Thymus (tissue), 11 donors: ENCODE measurements around the gene KRT16. TPM values are rescaled to one million over a fixed set of nuclear protein-coding genes. Genes with fewer than 3 reads are reported as not detected.
"Not testable (repeated sequence)": the region's sequence is repeated elsewhere in the genome, so short reads cannot be mapped to it uniquely, and the experiment has no call there.

Experiments used
- DNase-seq, 9 donors: peaks; one replicate each; pipeline ENCODE4 v3.0.0-alpha.2; 2013; ENCODE audit warnings: low spot score in 9 of 9, low read depth in 6 of 9, missing footprints in 1 of 9
- H3K27ac ChIP-seq, 2 donors: one replicate each; pipeline ENCODE4 v1.5.1; 2013; ENCODE audit warnings: control low read depth in 1 of 2, low read depth in 1 of 2, low read length in 1 of 2, mild to moderate bottlenecking in 1 of 2, moderate library complexity in 1 of 2
- H3K27me3 ChIP-seq, 2 donors: one replicate each; pipeline ENCODE4 v1.5.1; 2013; ENCODE audit warnings: low read length in 1 of 2; ENCODE audit not compliant: control insufficient read depth in 2 of 2, insufficient read depth in 1 of 2
- H3K36me3 ChIP-seq, 2 donors: one replicate each; pipeline ENCODE4 v1.5.1; 2013; ENCODE audit warnings: low read length in 1 of 2, mild to moderate bottlenecking in 1 of 2, moderate library complexity in 1 of 2; ENCODE audit not compliant: control insufficient read depth in 2 of 2, insufficient read depth in 2 of 2
- H3K4me1 ChIP-seq, 2 donors: one replicate each; pipeline ENCODE4 v1.5.1; 2013; ENCODE audit warnings: low read length in 2 of 2; ENCODE audit not compliant: control insufficient read depth in 2 of 2, insufficient read depth in 2 of 2
- H3K4me3 ChIP-seq, 2 donors: one replicate each; pipeline ENCODE4 v1.5.1; 2013; ENCODE audit warnings: low read length in 2 of 2, control low read depth in 1 of 2, mild to moderate bottlenecking in 1 of 2
- H3K9me3 ChIP-seq, 2 donors: one replicate each; pipeline ENCODE4 v1.5.1; 2013; ENCODE audit warnings: low read length in 1 of 2, mild to moderate bottlenecking in 1 of 2; ENCODE audit not compliant: control insufficient read depth in 2 of 2, insufficient read depth in 1 of 2
- WGBS: extraction: QIAGEN DNeasy Blood & Tissue Kit; methylation state at CpG from one replicate; pipeline ENCODE4 v1.1.7; 2013; 5-methylcytosine and 5-hydroxymethylcytosine counted together
- polyA plus RNA-seq: library from polyadenylated mRNA; stranded (reverse); fragments of 200-250 nt; gene quantifications from one replicate; pipeline ENCODE4 v1.2.3, GENCODE V29; 2013
- total RNA-seq: library from RNA; stranded (reverse); fragments of 120-200 nt; gene quantifications from one replicate; pipeline ENCODE4 v1.2.4, GENCODE V29; 2013
- donor health status: healthy.

KRT16 gene
- total and polyA plus RNA-seq, 2 donors = 7.5 to 262 TPM

DNA sequence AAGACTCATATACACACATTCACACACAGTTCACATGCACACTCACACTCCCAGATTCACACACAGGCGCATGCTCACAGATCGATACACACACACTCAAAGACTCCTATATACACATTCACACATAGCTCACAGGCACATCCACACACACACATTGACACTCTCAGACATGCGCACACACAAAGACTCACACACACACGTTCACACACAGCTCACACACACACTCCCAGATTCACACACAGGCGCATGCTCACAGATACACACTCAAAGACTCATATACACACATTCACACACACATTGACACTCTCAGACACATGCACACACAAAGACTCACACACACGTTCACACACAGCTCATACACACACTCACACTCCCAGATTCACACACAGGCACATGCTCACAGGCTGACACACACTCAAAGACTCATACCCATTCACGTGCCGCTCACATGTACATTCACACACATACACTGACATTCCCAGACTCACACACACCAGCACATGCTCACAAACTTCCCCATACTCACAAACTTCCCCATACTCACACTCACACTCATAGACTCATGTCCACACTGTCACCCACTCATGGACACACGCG lies 37.5 kb upstream of the KRT16 start:
- WGBS = 96% methylated on average over 10 of the region's 10 CpGs
- DNase-seq = no peak
- Histone ChIP-seq H3K27ac (no peak overlapping the region), H3K9me3 (no peaks in the 10 kb centered on the region), H3K4me3 (no peak overlapping the region), H3K27me3 (peaks cover 0 to 12% of the 10 kb centered on the region in 2 donors), H3K36me3 (no peaks in the 10 kb centered on the region), H3K4me1 (peaks cover 9 to 34% of the 10 kb centered on the region in 2 donors)

DNA sequence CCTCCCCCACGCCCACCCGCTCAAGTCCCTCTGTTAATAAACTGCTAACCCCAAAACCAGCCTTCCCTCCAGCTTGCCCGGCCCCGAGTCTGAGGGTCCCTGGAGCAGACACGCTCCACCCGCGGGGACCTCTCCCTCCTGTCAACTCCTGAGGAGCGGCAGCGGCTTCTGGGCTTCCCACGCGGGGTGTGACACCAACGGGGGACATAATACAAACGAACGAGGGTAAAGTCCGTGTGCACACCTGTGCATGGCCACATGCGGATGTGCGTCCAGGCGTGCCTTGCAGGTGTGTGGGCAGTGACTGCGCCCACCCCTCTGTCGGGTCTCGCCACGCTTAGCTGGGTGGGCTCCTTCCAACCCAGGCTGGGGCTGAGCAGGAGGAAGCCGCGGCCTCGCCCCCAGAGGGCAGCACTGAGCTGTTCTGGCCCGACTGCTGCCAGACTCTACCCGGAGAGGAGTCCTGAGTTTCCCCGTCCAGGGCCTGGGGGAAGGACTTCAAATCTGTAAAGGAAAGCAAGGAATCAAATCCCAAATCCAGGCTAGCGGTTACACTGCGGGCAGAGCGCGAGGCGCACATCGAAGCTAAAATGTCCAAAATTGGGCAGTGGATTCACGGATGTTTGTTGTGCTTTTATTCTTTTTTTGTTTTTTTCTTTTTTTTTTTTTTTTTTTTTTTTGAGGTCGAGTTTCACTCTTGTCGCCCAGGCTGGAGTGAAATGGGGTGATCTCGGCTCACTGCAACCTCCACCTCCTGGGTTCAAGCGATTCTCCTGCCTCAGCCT lies 36.0 kb upstream of the KRT16 start:
- DNase-seq = peak; percentile 52 to 88 (median 65)
- peak overlapping the region; percentile 32 to 42 for H3K27ac ChIP-seq
- H3K9me3 ChIP-seq = no peaks in the 10 kb centered on the region
- peak overlapping the region in 1 of 2 donors; percentile 15 for H3K4me3 ChIP-seq
- H3K27me3 ChIP-seq = peaks cover 0 to 12% of the 10 kb centered on the region in 2 donors
- peaks cover 9 to 24% of the 10 kb centered on the region in 2 donors for H3K4me1 ChIP-seq
- 7% methylated on average over 39 of the region's 39 CpGs for WGBS
- H3K36me3 ChIP-seq = no peaks in the 10 kb centered on the region

- DNase-seq = peak; percentile 48 to 87 (median 70)
- 4% methylated on average over 22 of the region's 22 CpGs for WGBS
- H3K4me3 ChIP-seq = no peak overlapping the region
- H3K4me1 ChIP-seq = peaks cover 9 to 22% of the 10 kb centered on the region in 2 donors
- H3K27me3 ChIP-seq = peaks cover 0 to 12% of the 10 kb centered on the region in 2 donors
- H3K9me3 ChIP-seq = no peaks in the 10 kb centered on the region
- no peaks in the 10 kb centered on the region for H3K36me3 ChIP-seq
- H3K27ac ChIP-seq = no peak overlapping the region
Measured at GRCh38 chr17:41647940-41648410, 35.4 kb upstream of the KRT16 start.

- peaks cover 9 to 20% of the 10 kb centered on the region in 2 donors for H3K4me1 ChIP-seq
- peaks cover 0 to 12% of the 10 kb centered on the region in 2 donors for H3K27me3 ChIP-seq
- H3K4me3 ChIP-seq = no peak overlapping the region
- WGBS = 86% methylated on average over 15 of the region's 15 CpGs
- H3K27ac ChIP-seq = no peak overlapping the region
- DNase-seq = no peak
- no peaks in the 10 kb centered on the region for H3K36me3 ChIP-seq
- no peaks in the 10 kb centered on the region for H3K9me3 ChIP-seq
Measured at GRCh38 chr17:41647038-41647813, 34.7 kb upstream of the KRT16 start.

- no peak for DNase-seq
- H3K4me1 ChIP-seq = no peaks in the 10 kb centered on the region
- H3K4me3 ChIP-seq = no peak overlapping the region
- H3K27ac ChIP-seq = no peak overlapping the region
- H3K27me3 ChIP-seq = peaks cover 0 to 3% of the 10 kb centered on the region in 2 donors
- no peaks in the 10 kb centered on the region for H3K9me3 ChIP-seq
- 97% methylated on average over 13 of the region's 13 CpGs for WGBS
- no peaks in the 10 kb centered on the region for H3K36me3 ChIP-seq
Measured at GRCh38 chr17:41642252-41643156, 29.9 kb upstream of the KRT16 start.

DNA sequence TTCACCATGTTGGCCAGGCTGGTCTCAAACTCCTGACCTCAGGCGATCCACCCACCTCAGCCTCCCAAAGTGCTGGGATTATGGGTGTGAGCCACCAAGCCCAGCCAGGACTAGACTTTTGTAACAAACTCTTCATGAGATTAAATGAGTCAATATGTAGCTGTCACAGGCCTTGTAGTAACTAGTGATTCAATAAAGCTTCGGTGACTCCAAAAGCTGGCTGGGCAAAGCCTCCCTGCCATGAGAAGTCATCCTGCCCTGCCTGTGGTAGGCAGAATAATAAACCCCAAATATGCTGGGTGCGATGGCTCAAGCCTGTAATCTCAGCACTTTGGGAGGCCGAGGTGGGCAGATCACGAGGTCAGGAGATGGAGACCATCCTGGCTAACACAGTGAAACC lies 28.0 kb upstream of the KRT16 start:
- H3K27ac ChIP-seq, H3K4me1 ChIP-seq, DNase-seq, H3K4me3 ChIP-seq, H3K9me3 ChIP-seq, H3K36me3 ChIP-seq, H3K27me3 ChIP-seq: not testable (repeated sequence)
- WGBS = 97% methylated on average over 5 of the region's 5 CpGs

DNA sequence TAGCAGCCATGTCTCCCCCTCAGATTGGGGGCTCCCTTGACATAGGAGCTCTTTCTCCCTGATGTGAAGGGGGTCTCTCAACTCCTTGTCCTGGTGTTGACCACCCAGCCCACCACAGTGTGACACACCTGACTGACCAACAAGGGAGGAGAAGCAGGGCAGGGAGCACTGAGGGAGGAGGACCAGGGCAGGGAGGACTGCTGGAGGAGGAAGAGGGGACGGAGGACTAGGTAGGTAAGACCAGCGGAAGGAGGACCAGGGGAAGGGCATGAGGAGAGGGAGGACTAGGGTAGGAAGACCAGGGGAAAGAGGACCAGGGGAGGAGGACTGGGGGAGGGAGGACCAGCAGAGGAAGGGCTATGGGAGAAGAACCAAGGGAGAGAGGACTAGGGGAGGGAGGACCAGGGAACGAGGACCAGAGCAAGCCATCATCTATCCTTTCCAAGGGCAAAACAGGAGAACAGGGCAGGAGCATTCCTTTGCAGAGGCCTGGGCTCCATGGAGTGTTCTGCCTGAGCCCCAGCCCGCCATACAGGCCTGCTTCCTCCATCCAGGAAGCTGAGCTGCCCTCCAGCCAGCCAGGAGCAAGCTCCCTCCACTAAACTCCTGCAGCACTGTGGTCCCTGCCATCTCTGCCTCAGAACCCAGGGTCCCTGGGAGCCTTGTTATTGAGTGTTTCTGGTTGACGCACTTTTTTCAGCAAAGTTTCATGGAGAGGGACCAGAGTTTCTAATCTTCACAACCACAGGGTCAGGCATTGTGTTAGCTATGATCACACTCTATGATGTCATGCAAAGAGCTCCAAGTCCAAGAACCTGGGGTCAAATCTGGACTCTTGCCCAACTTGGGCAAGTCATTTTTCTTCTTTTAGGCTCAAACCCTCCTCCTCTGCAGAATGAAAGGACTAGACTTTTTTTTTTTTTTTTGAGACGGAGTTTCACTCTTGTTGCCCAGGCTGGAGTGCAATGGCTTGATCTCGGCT lies 27.2 kb upstream of the KRT16 start:
- no peak for DNase-seq
- H3K4me1 ChIP-seq = no peaks in the 10 kb centered on the region
- 96% methylated on average over 7 of the region's 7 CpGs for WGBS
- H3K36me3 ChIP-seq = no peaks in the 10 kb centered on the region
- H3K27me3 ChIP-seq = no peaks in the 10 kb centered on the region
- no peak overlapping the region for H3K4me3 ChIP-seq
- no peaks in the 10 kb centered on the region for H3K9me3 ChIP-seq
- H3K27ac ChIP-seq = no peak overlapping the region

GRCh38 chr17:41638941-41639340 lies 26.4 kb upstream of the KRT16 start:
- Histone ChIP-seq H3K9me3 (no peaks in the 10 kb centered on the region), H3K4me3 (no peak overlapping the region), H3K4me1 (no peaks in the 10 kb centered on the region), H3K27ac (no peak overlapping the region), H3K27me3 (no peaks in the 10 kb centered on the region), H3K36me3 (no peaks in the 10 kb centered on the region)
- WGBS = 89% methylated on average over 6 of the region's 6 CpGs
- no peak for DNase-seq
